Activated CD8-positive, alpha-beta memory T cell treated with anti-CD3 and anti-CD28 coated beads, Interleukin-2, amount 50 U/mL, for 4 hours (primary cell): Measurements from ENCODE around the gene PAAF1.
A peak's percentile ranks its signal among the peaks of the same experiment; 100 is the strongest.

ENCODE experiments used
- DNase-seq: peaks from one replicate; pipeline ENCODE4 v3.0.0-alpha.2; 2020

Gene PAAF1

GRCh38 chr11:73946798-73947458 lies 70.1 kb downstream of the PAAF1 start:
- DNase-seq = no peak

DNA sequence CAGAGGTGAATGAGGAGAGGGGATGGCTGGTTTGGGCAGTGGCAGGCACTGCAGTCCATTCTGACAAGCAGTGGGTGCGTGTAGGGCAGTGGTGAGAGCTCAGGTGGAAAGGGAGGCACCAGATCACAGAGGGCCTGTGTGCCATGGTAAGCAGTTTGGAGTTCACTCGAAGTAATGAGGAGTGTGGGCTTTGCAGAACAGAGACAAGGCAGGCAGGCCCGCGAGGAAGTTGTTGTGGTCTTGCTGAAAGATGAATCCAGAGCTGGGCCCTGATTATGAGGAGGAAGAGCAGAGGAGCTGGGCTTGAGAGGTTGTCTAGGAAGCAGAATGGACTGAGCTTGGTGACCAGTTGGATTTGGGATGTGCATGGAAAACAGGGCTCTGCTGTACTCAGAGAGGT lies 72.4 kb downstream of the PAAF1 start:
- no peak for DNase-seq

GRCh38 chr11:73949912-73950311 lies 73.1 kb downstream of the PAAF1 start:
- no peak for DNase-seq

GRCh38 chr11:73950869-73951710 lies 74.3 kb downstream of the PAAF1 start, which contains the start of gene DNAJB13:
Gene DNAJB13, plus strand, starts transcription at chr11:73951026. Its CDS starts 44 bp downstream, at chr11:73951070.
- DNase-seq = no peak

GRCh38 chr11:73951797-73952196 lies 75.0 kb downstream of the PAAF1 start:
- no peak for DNase-seq

- DNase-seq = no peak
Measured at GRCh38 chr11:73956876-73957653, 80.3 kb downstream of the PAAF1 start.

DNA sequence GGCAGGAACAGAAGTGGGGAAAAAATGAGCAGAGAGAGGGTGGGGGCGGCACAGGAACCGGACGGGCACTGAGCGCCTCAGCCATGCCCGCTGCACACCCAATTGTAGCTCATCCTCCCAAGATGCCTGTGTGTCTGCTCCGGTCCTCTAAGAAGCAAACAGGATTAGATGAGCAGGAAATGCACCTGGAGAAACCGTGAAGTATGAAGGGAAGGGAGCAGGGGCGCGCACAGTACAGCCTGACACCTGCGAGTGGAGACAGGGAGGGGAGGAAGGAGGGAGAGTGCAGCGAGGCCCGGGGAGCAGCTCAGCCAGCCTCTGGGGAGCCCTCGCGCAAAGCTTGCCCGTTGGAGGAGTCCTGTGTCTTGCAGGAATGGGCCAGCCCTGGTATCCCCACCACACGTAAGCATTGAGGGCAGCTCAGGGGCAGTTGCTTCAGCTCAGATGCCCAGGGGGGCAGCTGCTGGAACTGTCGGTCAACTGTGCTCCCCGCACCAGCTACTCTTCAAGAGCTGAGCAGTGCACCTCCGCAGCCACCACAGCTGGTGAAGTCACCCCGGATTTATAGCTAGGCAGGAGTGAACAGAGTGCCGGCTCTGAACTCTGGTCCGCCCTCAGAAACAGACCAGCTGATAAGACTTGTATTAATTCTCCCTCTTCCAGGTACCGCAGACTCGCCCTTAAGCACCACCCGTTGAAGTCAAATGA lies 81.0 kb downstream of the PAAF1 start:
- no peak for DNase-seq

DNA sequence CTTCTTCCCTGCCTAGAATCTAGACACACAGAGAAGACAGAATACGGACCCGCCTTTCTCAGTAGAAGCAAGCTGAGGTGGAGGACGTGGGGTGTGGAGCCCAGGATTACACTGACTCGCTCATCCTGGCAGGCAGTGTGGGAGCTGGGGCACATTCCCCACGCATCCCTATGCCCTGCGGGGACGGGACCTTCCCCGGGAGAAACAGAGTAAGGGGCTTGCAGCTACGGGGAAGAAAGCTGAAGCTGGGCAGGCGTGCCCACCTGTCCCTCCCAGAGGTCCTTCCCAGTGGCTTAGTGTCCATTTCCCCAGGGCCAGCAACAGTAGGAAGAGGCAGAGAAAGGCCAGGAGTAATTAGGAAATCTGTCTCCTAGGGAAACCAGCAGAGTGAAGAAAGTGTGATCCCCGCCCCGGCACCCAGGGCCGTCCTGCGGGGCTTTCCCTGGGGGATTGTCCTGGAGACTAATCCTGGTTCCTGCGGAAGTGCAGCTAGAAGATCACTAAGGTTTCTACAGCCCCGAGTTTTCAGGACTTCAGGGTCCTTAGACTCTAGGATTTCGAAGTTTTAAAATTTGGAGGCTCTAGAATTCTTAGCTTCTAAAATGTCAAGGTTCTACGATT lies 81.8 kb downstream of the PAAF1 start:
- DNase-seq = no peak

GRCh38 chr11:73961321-73961720 lies 84.5 kb downstream of the PAAF1 start:
- DNase-seq = no peak

GRCh38 chr11:73962101-73962705 lies 85.4 kb downstream of the PAAF1 start:
- DNase-seq = no peak

DNA sequence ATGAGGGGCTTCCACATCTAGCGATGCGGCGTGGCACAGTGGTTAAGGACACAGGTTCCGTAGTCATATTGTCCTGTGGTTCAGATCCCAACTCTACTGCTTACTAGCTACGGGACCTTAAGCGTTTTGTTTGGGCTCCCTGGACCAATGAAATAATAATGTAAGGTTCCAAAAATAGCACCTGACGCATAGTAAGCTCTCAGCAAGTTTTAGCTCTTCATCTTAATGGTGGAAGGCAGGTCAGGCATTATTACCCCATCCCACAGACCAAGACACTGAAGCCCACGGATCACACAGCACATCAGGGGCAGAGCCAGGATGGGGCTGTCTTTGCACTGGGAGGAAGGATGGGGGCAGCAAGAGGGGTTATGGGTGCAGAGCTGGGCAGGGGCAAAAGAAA lies 87.1 kb downstream of the PAAF1 start:
- peak; percentile 4 for DNase-seq

DNA sequence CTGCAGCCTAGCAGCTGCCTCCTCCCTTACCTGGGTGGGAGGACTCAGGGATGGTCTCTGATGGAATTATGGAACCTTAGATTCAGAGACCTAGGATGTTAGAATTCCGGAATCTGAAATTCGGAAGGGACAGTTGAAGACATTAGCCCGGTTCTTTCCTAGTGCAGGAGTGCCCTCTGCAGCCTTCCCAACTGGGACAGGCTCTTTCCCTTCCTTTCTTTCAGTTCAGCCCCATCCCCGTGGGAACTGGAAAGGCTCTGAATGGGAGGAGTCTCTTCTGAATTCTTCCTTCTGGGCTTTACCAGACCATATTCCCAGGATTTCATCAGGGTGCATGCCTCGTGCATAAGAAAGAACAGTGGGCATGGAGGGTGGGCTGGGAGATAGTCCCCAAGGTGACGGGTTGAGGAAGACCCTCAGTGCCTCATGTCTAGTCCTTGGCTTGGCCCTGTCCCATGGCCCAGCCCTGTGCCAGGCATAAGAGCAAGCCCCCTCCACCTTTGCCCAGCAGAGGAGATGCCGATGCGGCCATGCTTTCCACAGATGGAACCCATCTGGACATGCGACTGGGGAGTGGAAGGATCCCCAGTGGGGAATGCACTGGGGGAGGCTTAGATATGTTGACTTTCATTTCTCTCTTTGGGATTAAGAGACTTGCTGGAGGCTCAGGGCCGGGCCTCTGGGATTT lies 88.4 kb downstream of the PAAF1 start:
- peak; percentile 0 for DNase-seq

DNA sequence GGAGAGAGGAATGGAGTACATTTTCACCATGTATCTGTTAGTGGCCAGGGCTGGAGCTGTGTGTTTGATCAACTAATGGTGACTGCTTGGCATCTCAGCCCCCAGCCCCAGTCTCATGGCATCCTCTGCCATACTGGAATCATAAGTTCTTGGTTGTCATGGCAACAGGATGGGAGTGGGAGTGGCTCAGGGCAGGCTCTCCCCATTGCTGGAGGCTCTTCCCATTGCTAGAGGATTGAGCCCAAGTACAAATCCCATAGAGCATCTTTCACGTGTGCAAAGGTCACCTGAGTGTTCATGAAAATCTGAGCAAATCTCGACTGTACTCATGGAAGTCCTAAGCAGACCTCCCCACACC lies 88.9 kb downstream of the PAAF1 start:
- no peak for DNase-seq

DNA sequence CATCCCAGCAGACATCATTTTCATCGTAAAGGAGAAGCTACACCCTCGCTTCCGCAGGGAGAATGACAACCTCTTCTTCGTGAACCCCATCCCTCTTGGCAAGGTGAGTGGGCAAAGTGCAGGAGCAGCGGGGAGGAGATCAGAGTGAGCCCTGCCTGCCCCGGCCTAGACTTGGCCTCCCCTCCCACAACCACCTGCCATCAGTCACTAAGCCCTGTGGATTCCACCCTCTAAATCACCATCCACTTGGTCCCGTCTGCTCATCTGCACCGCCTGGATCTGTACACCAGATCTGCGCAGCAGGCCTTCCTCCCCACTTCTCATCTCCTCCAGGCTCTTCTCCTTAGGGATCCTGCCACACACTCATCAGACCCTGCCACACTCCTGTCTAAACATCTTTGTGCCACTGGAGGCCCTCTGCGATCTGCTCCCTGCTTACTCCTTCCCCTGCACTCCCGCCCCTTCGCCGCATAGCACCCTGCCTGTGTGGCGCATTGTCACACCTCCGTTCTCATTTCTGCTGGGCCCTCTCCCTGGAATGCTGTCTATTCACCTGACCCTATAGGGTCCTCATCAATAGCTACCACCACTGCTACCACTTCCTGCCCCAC lies 91.7 kb downstream of the PAAF1 start:
- no peak for DNase-seq

GRCh38 chr11:73969091-73969490 lies 92.3 kb downstream of the PAAF1 start:
- DNase-seq = no peak

GRCh38 chr11:73969991-73970800 lies 93.4 kb downstream of the PAAF1 start:
- DNase-seq = no peak

DNA sequence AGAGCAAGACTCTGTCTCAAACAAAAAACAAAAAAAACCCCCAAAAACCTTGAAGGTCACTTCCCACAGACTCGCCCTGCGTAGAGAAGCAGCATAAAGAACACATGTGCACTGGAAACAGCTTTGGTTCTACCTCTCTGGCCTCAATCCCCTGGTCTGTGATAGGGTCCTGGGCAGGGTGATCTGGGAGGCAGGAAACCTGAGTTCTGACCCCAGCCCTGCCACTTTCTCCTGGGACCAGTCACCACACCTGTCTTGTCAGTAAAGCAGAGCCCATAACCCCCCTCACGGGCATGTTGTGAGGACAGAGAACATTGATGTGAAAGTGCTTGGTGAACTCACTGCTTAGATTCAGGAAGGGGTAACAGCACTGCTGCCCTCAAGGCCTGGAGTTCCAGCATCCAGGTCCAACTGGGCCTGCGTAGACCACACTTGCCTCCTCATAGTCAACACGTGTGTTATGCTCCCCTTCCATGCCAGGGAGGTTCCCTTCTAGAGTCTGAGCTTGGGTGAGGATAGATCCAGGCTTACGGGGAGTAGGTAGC lies 94.4 kb downstream of the PAAF1 start:
- no peak for DNase-seq

DNA sequence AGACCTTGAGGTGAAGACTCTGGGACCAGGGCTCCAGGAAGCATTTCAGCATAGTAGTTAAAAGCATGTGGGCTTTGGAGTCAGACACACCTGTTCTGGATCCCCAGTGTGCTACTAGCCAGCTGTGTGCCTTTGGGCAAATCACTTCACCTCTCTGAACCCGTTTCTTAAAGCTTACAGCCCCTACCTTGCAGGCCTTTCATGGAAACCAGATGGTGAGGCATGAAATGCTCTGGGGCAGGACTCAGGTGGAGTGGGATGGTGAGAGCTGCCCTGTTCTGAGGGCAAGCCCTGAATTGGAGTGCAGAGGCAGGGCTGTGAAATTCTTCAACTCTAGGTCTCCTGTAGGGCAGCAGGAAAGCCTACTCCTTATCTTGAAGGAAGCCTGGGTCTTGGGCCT lies 95.4 kb downstream of the PAAF1 start:
- DNase-seq = no peak

DNA sequence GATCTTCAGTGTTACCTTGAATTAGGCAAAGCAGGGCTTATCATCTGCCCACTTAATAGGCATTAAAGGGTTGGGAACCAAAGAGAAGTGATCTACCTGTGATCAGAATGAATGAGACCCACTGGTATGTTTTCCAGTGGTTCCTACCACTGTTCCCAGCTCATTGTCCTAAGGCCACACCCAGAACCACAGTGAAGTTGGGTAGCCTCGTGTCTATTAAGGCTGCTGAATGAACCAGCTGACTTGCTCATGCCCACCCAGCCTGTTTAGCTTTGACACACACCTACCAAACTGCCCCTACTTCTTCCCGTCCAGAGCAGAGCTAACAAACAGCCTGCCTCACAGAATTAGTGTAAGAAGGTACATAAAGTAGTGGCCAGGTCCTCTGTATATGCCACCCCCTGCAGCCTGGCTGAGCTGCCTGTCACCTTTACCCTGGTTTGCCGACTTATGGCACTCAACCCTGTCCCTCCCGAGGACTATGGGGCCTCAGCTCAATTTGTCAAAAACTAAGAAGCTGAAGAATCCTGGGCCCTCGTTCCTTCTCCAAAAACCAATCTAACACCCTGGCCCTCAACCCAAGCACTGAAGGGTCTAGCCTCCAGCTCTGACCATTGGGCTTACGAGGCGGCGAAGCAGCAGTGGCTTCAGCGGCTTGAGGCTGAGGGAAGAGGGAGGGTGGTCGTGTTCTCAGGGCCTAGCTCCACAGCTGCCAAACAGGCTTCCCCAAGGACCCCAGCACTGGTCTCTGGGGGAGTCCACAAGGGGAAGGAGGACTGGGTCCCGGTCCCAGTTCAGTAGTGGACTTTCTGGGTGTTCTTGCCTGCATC lies 96.0 kb downstream of the PAAF1 start:
- DNase-seq = no peak
